Skeletal muscle cell (primary cell): ENCODE results near the gene FMO5.
"Not testable (repeated sequence)": the region's sequence is repeated elsewhere in the genome, so short reads cannot be mapped to it uniquely, and the experiment has no call there.

Source experiments
- DNase-seq: peaks from one replicate; pipeline ENCODE4 v3.0.0-alpha.2; 2010; ENCODE audit warnings: low read depth
- H3K4me3 ChIP-seq: 2 replicates; pipeline ENCODE4 v1.5.1; 2011; ENCODE audit warnings: low read depth, mild to moderate bottlenecking, control low read depth, low read length, moderate library complexity

FMO5 gene

DNA sequence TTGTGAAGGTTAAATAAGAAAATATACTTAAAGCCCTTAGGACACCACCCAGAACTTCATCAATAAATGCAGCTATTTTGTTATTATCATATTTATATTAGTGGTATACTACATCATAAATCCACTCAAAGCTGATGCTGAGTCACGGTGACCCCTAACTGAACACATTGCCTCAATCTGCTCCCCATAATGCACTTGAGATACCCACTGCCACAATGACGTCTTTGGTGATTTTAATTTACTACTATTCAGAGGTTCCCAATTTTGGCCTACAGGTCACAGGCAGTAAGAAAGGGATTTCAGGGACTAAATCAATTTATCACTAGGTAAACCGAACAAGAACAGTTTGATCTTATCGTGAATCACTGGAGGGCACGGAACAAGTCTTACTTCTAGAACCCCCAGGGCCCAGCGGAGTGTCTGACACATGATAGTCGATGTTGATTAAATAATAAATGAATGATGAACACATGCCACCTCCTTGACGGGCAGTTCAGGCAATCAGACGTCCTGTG is 16.9 kb upstream of the FMO5 start:
- no peak for DNase-seq
- peak overlapping the region; percentile 88 for H3K4me3 ChIP-seq

GRCh38 chr1:147240131-147240721 is 15.1 kb upstream of the FMO5 start:
- DNase-seq, H3K4me3 ChIP-seq: not testable (repeated sequence)

DNA sequence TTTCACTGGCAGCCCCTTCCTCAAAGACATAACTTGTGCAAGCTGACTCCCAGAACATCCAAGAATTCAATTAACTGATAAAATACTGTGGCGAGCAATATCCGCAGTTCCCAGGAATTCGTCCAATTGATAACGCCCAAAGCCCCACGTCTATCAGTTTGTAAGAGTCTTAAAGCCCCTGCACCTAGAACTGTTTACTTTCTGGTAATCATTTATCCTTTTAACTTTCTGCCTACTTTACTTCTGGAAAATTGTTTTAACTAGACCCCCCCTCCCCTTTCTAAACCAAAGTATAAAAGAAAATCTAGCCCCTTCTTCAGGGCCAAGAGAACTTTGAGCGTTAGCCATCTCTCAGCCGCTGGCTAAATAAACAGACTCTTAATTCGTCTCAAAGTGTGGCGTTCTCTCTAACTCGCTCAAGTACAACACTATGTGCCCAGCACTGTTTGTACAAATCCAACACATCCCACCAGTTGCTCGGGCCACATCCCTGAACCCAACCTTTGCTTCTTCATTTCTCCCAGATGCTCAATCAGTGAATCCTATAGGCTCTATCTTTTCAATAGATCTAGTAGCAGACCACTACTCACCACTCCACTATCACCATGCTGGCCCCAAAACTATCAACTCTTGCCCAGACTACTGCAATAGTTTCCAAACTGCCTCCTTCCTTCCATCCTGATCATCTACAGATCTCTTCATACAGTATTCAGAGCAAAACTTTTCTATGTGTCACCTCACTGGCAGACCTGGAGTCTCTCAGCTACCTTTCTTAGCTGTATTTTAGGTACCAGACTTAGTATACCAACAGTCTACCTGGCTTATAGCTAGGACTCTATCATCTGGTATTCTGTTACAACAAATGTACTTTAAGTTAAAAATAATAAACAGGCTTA is 14.0 kb upstream of the FMO5 start:
- no peak for DNase-seq
- no peak overlapping the region for H3K4me3 ChIP-seq

GRCh38 chr1:147238053-147238902 is 13.1 kb upstream of the FMO5 start:
- H3K4me3 ChIP-seq: no peak overlapping the region
- no peak for DNase-seq

DNA sequence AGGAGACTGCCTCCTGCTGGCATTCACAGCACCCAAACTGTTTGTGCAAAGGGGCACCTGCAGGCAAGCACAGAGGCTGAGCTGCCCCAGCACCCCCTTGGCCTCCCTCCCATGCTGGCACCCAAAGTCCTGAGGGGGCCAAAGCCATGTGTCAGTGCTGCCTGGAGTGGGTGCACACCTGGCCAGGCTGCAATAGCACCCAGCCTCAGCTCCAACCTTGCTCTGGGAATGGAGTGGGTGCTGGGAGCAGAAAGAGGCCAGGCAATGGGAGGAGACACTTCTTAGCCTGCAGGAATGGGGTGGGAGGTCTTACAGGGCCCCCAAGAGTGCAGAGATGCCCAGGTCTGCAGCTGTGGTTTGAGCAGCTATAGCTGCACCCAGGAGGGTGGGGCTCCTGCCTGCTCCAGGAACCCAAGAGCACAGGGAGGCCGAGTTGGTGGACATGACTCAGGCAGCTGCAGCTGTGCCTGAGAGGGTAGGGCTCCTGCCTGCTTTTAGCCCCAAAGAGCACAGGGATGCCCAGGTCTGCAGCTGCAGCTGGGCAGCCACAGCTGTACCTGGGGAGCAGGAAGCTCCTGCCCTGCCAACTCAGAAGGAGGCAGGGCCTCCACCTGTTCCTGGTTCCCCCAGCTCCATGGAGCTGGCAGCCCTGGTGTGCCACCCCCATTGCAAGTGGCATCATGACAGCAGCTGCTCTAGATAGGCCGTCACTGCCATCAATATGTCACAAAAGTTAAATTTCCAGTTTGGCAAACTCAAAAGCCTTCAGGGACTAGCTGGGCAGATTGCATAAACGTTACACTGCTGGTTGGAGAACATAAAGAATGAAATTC is 12.0 kb upstream of the FMO5 start:
- no peak overlapping the region for H3K4me3 ChIP-seq
- DNase-seq: no peak

DNA sequence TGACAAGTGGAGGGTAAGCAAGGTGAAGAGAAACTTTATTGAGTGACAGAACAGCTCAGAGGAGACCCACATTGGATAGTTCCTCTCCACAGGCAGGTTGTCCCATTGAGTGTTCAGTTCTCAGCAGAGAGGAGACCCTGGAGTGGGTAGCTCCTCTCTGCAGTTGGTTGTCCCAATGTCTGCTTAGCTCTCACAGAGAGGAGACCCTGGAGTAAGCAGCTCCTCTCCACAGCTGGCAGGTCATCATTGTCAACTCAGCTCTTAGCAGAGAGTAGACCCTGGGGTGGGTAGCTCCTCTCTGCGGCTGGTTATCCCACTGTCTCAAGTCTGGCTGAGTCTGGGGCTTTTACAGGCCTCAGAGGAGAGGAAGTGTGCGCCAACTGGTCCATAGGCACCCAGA is 11.3 kb upstream of the FMO5 start:
- DNase-seq: no peak
- no peak overlapping the region for H3K4me3 ChIP-seq

DNA sequence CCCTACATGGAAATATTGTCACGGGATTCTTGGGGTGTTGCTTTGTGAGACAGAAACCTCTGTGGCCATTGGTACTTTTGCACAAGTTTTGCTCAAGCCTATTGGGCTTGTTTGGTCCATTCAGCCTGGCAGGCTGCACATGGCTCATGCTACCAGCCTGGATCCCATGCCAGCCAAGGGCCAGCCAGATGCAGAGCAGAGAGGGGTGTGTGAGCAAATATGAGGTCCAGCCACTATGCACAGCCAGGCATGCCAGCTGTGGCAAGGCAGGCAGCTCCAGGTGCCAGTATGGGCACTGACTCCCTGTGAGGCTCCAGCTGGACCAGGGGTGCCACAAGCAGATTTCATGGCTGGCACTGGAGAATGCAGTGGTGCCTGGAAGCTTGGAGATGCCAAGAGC is 10.7 kb upstream of the FMO5 start:
- no peak for DNase-seq
- no peak overlapping the region for H3K4me3 ChIP-seq

GRCh38 chr1:147233903-147234302 is 8.8 kb upstream of the FMO5 start:
- not testable (repeated sequence) for DNase-seq, H3K4me3 ChIP-seq

GRCh38 chr1:147231032-147231431 is 5.9 kb upstream of the FMO5 start:
- DNase-seq: not testable (repeated sequence)

DNA sequence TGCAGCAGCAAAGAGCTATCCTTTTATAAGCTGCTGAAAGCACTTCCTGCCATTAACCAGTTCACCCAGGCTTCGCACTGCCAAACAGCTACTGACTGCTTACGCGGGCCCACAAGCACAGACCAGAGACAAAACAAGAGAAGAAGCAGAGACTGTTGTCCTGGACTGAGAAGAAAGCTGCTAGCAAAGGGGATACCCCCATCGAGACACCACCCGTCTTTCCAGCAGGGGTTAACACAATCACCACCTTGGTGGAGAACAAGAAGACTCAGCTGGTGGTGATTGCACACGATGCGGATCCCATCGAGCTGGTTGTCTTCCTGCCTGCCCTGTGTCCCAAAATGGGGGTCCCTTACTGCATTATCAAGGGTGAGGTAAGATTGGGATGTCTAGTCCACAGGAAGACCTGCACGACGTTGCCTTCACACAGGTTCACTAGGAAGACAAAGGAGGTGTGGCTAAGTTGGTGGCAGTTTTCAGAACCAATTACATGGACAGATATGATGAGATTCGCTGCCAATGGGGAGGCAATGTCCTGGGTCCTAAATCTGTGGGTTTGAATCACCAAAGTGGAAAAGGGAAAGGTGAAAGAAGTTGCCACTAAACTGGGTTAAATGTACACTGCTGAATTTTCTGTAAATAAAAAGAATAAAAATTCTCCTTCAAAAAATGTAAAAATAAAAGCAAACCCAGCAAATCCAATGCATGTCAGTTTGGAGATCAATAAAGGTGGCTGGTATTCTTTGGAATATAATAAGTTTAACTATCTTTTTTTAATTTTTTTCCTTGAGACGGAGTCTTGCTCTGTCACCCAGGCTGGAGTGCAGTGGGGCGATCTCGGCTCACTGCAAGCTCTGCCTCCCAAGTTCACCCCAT is 1.2 kb downstream of the FMO5 start:
- DNase-seq: no peak
- no peak overlapping the region for H3K4me3 ChIP-seq

More at GRCh38 chr1:147231032-147231431, 5.9 kb upstream of the FMO5 start:
- not testable (repeated sequence) for H3K4me3 ChIP-seq

- DNase-seq: no peak
- H3K4me3 ChIP-seq: no peak overlapping the region
Observed at GRCh38 chr1:147218606-147219005, 6.5 kb downstream of the FMO5 start.

- H3K4me3 ChIP-seq: no peak overlapping the region
- DNase-seq: no peak
Observed at GRCh38 chr1:147217141-147217540, 8.0 kb downstream of the FMO5 start.

DNA sequence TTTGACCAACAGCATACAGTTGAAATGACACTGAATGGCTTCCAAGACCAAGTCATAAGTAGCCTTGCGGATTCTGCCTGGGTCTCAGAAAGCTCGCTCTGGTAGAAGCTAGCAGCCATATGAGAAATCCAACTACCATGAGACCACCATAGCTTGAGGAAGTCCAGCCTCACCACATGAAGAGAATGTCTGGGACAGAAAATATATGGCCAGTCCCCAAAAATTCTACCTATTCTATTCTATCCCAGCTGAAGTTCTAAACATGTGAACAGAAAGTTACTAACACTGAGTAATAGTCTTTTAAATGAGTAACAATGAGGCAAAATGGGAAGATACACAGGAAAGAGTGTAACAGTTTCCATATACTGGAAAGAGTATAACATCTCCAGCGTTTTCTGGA is 9.0 kb downstream of the FMO5 start:
- DNase-seq: no peak

DNA sequence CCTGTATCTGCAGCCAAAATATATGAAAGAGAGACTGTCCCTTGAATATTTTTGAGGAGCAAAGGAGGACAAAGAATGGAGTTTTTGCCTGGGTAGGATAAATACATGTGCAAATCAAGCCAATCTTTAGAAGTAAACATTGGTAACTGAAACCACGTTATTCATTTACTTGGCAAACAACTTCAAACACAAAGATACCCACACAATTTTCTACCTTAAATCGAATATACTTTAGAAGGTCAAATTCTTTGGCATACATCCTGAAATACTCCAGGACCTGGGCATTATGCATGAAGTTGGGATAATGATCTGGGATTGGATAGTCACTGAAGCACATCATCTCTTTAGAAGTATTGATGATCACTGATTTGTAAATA is 9.6 kb downstream of the FMO5 start:
- no peak overlapping the region for H3K4me3 ChIP-seq
- no peak for DNase-seq

More for the DNA sequence above, 9.0 kb downstream of the FMO5 start:
- H3K4me3 ChIP-seq: no peak overlapping the region

- DNase-seq: no peak
- H3K4me3 ChIP-seq: no peak overlapping the region
Observed at GRCh38 chr1:147214842-147215539, 10.1 kb downstream of the FMO5 start.

DNA sequence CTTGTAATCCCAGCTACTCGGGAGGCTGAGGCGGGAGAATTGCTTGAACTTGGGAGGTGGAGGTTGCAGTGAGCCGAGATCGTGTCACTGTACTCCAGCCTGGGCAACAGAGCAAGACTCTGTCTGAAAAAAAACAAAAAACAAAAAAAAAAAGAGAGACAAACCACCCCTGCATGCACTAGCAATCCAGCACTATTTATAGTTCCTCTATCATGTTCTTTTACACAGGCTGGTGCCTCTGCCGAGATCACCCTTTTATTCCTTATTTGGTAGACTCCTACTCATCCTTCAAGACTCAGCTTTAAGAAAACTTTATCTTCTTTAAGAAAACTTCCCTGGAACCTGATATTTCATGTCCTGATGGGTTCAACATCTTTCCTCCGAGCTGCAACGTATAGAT is 10.8 kb downstream of the FMO5 start:
- DNase-seq: no peak
- no peak overlapping the region for H3K4me3 ChIP-seq

GRCh38 chr1:147213271-147213670 is 11.9 kb downstream of the FMO5 start:
- H3K4me3 ChIP-seq: no peak overlapping the region
- no peak for DNase-seq

DNA sequence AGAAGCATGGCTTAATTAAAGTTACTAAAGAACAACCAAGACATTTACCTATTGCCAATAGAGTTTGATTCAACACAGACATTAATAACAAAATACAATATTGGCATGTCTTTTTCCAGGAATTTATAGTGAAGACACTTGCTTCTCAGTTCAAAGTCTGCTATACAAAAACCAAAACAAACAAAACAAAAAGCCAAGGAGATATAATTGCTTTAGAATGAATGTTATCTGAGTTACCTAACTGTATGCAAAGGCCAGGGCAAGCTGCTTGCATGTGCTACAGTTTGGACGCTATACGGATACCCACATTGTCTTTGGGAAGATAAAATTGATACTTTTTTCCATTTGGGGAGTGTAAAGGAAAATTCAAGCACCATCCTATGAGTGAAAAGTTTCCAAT is 13.6 kb downstream of the FMO5 start:
- DNase-seq: no peak
- no peak overlapping the region for H3K4me3 ChIP-seq
